ENCODE measurements around the gene ABCG5.
A peak's percentile ranks its signal among the peaks of the same experiment; 100 is the strongest.

Gene ABCG5

GRCh38 chr2:43803113-43803512 lies 35.5 kb downstream of the ABCG5 start:
- no peak for DNase-seq

- no peak for DNase-seq
These were observed 36.5 kb downstream of the ABCG5 start for GRCh38 chr2:43802135-43802534.

GRCh38 chr2:43800894-43801293 lies 37.7 kb downstream of the ABCG5 start:
- DNase-seq = no peak

- no peak for DNase-seq
These were observed 40.3 kb downstream of the ABCG5 start for GRCh38 chr2:43798300-43798699.

- DNase-seq = no peak
These were observed 42.4 kb downstream of the ABCG5 start for GRCh38 chr2:43796206-43796605.

GRCh38 chr2:43794956-43795355 lies 43.7 kb downstream of the ABCG5 start:
- no peak for DNase-seq

- peak; percentile 83 for DNase-seq
These were observed 46.0 kb downstream of the ABCG5 start for GRCh38 chr2:43792653-43793052.

GRCh38 chr2:43791035-43791765 lies 47.4 kb downstream of the ABCG5 start:
- no peak for DNase-seq

GRCh38 chr2:43790147-43790546 lies 48.5 kb downstream of the ABCG5 start:
- DNase-seq = no peak

- no peak for DNase-seq
These were observed 50.0 kb downstream of the ABCG5 start for GRCh38 chr2:43788646-43789045.

- no peak for DNase-seq
These were observed 50.7 kb downstream of the ABCG5 start for GRCh38 chr2:43787895-43788294.

GRCh38 chr2:43778233-43778632 lies 60.4 kb downstream of the ABCG5 start:
- no peak for DNase-seq

GRCh38 chr2:43777306-43777926 lies 61.2 kb downstream of the ABCG5 start:
- DNase-seq = no peak

- DNase-seq = no peak
These were observed 62.3 kb downstream of the ABCG5 start for GRCh38 chr2:43776324-43776723.

- no peak for DNase-seq
These were observed 64.0 kb downstream of the ABCG5 start for GRCh38 chr2:43774617-43775016.

GRCh38 chr2:43773876-43774613 lies 64.6 kb downstream of the ABCG5 start, which contains the start of gene DYNC2LI1:
Gene DYNC2LI1 (plus strand): TSS chr2:43774039. CDS start chr2:43774139, 100 bp downstream.
- DNase-seq = peak; percentile 89

- peak; percentile 89 for DNase-seq
These were observed 72.6 kb downstream of the ABCG5 start for GRCh38 chr2:43766006-43766405.

GRCh38 chr2:43764086-43764705 lies 74.4 kb downstream of the ABCG5 start:
- no peak for DNase-seq

- DNase-seq = peak; percentile 67
These were observed 75.5 kb downstream of the ABCG5 start for GRCh38 chr2:43763091-43763490.

Measured in kidney glomerular epithelial cell (primary cell).